ENCODE measurements around the gene XPOT.

The XPOT gene

DNA sequence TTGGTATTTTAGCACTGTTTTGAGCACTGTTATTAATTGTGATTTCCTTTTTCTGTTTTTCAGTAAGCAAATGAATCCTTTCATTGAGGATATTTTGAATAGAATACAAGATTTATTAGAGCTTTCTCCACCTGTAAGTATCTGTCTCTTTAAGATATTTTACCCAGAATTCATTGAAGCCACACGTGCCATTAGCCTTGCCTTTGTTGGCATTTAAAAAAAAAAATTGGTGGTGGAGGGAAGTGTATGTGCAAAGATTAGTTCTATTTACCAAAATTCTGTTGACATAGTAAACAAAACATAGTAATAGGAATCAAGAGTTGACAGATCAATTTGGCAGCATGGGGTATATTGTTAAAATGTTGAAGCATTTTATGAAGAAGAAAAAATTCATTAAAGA is 23.8 kb downstream of the XPOT start:
- no peak for DNase-seq (ENCODE audit: low spot score)

GRCh38 chr12:64428956-64429355 is 24.8 kb downstream of the XPOT start:
- DNase-seq (ENCODE audit: low spot score): no peak

- no peak for DNase-seq (ENCODE audit: low spot score)
These were observed 26.7 kb downstream of the XPOT start for GRCh38 chr12:64430886-64431285.

GRCh38 chr12:64431791-64432190 is 27.6 kb downstream of the XPOT start:
- no peak for DNase-seq (ENCODE audit: low spot score)

DNA sequence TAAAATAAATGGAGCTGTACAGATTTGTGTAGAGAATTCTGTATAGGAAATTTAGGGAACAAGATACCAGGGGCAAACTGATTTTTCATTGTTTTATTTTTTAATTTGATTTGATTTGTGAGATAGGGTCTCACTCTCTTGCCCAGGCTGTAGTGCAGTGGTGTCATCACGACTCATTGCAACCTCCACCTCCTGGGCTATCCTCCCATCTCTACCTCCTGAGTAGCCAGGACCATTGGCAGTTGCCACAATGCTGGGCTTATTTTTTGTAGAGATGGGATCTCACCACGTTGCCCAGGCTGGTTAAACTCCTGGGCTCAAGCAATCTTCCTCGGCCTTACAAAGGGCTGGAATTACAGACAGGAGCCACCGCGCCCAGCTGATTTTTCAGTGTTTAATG is 29.7 kb downstream of the XPOT start:
- no peak for DNase-seq (ENCODE audit: low spot score)

GRCh38 chr12:64440100-64440499 is 35.9 kb downstream of the XPOT start:
- no peak for DNase-seq (ENCODE audit: low spot score)

GRCh38 chr12:64445490-64445889 is 41.3 kb downstream of the XPOT start:
- no peak for DNase-seq (ENCODE audit: low spot score)

DNA sequence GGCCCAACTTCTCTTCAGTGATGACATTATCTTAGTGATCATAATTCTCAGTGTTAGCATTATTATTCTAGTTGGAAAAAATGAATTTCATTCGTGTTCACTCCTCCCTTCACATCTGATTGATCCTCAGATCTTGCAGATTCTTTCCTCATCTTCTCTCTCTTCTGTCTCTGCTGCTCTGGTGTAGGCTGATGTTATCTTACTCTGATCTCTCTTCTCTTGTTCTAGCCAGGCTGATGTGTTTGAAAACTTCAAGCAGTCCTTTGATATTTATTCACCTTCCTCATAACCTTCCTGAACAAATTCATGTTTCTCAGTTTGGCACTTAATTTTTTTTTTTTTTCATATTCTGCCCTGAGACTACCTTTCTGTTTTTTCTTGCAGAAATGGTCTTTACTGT is 42.1 kb downstream of the XPOT start:
- DNase-seq (ENCODE audit: low spot score): no peak

GRCh38 chr12:64450057-64450640 is 46.0 kb downstream of the XPOT start:
- DNase-seq (ENCODE audit: low spot score): no peak

DNA sequence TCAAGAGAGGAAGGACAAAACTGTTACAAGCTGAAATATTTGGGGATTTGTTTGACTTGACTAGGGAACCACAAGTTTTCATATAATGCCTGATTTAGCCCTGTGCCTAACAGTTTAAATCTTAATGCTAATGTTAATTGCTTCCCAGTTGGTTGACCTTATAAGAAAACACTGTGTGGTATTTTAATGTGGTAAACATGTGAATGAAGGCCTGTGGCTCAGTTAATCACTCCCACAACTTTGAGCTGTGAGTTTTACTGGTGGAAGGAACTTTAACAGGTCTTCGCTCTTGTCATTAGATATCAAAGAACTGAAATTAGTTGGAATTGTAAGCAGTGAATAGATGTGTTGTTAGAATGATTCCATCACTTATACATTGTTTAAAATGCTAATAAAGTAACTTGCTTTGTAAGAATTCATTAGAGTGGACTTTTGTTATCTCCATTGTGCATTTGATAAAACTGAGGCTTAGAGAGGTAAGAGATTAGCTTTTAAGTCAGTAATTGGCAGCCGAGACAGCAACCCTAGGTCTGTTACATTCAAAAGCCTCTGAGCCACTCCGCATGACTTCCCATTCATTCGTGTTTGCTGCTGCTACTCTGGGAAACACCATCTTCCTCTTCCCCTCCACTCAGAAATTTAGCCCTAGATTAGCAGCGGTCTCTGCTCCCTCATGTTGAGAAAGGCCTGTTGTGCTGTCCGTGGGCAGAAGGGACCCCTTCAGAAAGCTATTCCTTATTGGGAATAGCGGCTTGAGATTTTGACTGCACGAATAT is 46.7 kb downstream of the XPOT start:
- DNase-seq (ENCODE audit: low spot score): peak; percentile 59

DNA sequence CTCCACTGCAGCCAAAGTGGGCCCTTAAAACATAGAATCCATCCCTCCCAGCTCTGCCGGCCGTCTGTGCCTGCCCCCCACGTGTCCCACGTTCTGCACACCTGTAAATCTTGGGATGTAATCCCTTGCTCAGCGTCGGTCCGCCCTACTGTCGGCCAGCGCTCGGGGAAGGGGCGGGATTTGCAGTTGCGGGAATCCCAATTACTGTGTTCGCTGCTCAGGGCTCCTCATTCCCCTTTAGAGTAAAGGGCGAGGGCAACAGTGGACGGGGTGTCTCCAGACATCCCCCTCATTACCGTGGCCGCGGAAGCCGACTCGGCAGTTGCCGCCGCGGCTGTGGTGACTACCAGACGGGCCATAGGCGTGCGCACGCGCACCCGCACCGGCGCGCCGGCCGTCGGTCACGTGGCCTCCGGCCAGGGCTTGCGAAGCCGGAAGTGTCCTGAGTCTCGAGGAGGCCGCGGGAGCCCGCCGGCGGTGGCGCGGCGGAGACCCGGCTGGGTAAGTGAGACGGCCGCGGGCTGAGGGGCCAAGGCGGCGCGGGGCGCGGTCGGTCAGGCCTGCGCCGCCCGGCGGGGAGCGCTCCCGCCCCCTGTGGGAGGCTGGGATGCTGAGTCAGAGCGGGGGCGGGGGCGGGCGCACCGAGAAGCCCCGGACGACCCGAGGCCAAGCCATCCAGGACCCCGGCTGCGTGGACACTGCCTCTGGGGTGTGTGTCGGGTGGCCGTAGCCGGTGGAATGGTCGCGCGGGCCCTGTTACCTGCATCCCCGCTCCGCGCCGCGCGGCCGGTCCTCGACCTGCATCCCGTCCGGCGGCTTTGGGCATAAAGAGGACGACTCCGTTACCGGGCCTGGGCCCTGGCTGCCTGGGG is 47.7 kb downstream of the XPOT start, which contains the start of gene TBK1:
Gene TBK1, plus strand, starts transcription at position 434 of the 872 bp plus-strand sequence. CDS start 3,751 bp downstream, outside the sequence.
- peak; percentile 99 for DNase-seq (ENCODE audit: low spot score)

DNA sequence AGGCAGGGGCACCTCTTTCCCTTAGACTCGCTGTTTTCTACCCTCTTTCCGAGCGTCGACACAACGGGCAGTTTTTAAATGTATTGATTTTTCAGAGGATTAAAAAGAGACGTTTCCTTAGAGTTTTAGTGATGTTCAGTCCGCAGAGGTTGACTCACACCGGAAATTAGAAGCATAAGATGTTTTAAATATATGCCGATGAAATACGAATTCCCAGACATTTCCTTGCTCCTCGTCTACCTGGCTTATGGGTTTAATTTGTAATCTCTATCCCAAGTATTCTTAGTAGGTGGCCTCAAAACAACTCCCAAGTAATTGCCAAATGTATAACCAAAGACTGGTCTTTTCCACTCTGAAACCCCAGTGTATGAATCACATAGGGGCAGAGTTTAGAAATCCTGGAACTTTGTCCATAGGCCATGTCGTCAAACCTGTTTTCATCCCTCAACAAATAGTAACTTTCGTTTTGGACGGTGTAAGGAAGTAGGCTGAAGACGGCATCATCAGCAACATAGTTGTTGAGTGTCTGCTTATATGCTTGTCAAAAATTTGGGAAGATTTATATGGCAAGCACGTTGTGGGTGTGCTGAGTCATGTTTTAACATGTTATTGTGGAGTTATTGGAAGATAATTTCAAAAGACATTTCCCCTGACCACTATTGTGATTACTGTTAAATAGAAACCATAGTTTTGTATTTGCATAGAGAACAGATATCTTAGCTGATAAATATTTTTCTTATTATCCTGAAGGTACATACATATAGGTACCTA is 48.6 kb downstream of the XPOT start:
- DNase-seq (ENCODE audit: low spot score): no peak

- DNase-seq (ENCODE audit: low spot score): no peak
These were observed 51.3 kb downstream of the XPOT start for GRCh38 chr12:64455506-64455905.

DNA sequence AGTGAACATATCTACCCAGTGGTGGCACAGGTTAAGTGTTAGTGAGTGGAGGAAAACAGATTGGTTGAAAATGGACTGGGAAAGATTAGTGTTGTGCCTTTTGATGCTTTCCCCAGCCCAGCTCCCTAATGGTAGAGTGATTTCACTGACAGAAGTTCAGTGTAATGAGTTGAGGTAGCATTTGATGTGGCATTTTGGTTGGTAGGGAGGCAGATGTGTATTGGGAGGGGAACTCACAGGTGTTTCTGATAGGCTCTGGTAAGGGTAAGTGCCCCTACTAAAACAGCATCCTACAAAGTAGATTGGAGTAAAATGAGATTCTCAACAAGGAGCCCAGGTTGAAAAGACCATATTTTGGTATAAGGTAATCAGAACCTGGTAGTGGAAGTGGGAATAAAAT is 51.9 kb downstream of the XPOT start:
- DNase-seq (ENCODE audit: low spot score): no peak

DNA sequence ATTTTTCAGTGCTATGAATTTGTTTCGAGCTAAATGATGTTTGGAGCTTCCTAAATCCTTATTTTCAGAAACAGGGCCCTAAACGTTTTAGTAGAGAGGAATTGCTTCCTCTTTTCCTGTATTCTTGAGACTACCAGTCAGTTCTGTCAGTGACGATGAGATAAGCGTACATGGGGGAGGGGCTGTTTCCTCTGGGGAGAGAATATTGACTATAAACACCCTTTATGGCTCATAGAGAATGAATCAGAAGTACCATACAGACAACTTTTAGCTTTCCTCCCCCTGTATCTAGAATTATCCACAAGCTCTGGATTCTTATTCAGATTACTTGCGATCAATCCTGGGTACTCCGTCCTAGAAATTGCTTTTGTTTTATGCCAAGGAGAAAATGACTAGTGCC is 52.8 kb downstream of the XPOT start:
- DNase-seq (ENCODE audit: low spot score): no peak

GRCh38 chr12:64457466-64457865 is 53.3 kb downstream of the XPOT start:
- no peak for DNase-seq (ENCODE audit: low spot score)

GRCh38 chr12:64457923-64458322 is 53.7 kb downstream of the XPOT start:
- no peak for DNase-seq (ENCODE audit: low spot score)

GRCh38 chr12:64459394-64459891 is 55.3 kb downstream of the XPOT start:
- no peak for DNase-seq (ENCODE audit: low spot score)

GRCh38 chr12:64461634-64462414 is 57.6 kb downstream of the XPOT start:
- no peak for DNase-seq (ENCODE audit: low spot score)

- DNase-seq (ENCODE audit: low spot score): no peak
These were observed 62.0 kb downstream of the XPOT start for GRCh38 chr12:64466178-64466577.

- DNase-seq (ENCODE audit: low spot score): no peak
These were observed 64.8 kb downstream of the XPOT start for GRCh38 chr12:64468966-64469365.

Data from ecto neural progenitor cell (in vitro differentiated cells).